Measurements from ENCODE around the gene FIP1L1.
"Not testable (repeated sequence)": the region's sequence is repeated elsewhere in the genome, so short reads cannot be mapped to it uniquely, and the experiment has no call there.

FIP1L1 gene

GRCh38 chr4:53377319-53378170 lies at the start of gene FIP1L1:
Gene FIP1L1 (plus strand): TSS chr4:53377641. CDS start chr4:53377839, 198 bp downstream.
- DNase-seq (ENCODE audit: low read depth) = peak; percentile 89

GRCh38 chr4:53334916-53335315 lies 42.5 kb upstream of the FIP1L1 start:
- DNase-seq (ENCODE audit: low read depth) = not testable (repeated sequence)

GRCh38 chr4:53340145-53340544 lies 37.3 kb upstream of the FIP1L1 start:
- not testable (repeated sequence) for DNase-seq (ENCODE audit: low read depth)

- DNase-seq (ENCODE audit: low read depth) = not testable (repeated sequence)
Measured at GRCh38 chr4:53346392-53346791, 31.0 kb upstream of the FIP1L1 start.

- peak; percentile 85 for DNase-seq (ENCODE audit: low read depth)
Measured at GRCh38 chr4:53346920-53347852, 30.3 kb upstream of the FIP1L1 start.

GRCh38 chr4:53348046-53348445 lies 29.4 kb upstream of the FIP1L1 start:
- DNase-seq (ENCODE audit: low read depth) = no peak

GRCh38 chr4:53349091-53349491 lies 28.4 kb upstream of the FIP1L1 start:
- DNase-seq (ENCODE audit: low read depth) = no peak

GRCh38 chr4:53354012-53354722 lies 23.3 kb upstream of the FIP1L1 start:
- DNase-seq (ENCODE audit: low read depth) = no peak

GRCh38 chr4:53355930-53356521 lies 21.4 kb upstream of the FIP1L1 start:
- DNase-seq (ENCODE audit: low read depth) = no peak

- peak; percentile 36 for DNase-seq (ENCODE audit: low read depth)
Measured at GRCh38 chr4:53361451-53361850, 16.0 kb upstream of the FIP1L1 start.

- DNase-seq (ENCODE audit: low read depth) = no peak
Measured at GRCh38 chr4:53362093-53362492, 15.3 kb upstream of the FIP1L1 start.

- no peak for DNase-seq (ENCODE audit: low read depth)
Measured at GRCh38 chr4:53364624-53365023, 12.8 kb upstream of the FIP1L1 start.

- peak; percentile 59 for DNase-seq (ENCODE audit: low read depth)
Measured at GRCh38 chr4:53365121-53365485, 12.3 kb upstream of the FIP1L1 start.

- DNase-seq (ENCODE audit: low read depth) = peak; percentile 97
Measured at GRCh38 chr4:53365486-53366300, 11.7 kb upstream of the FIP1L1 start, which contains the start of gene SCFD2. Gene SCFD2 (minus strand): TSS chr4:53366061.

GRCh38 chr4:53366301-53366716 lies 11.1 kb upstream of the FIP1L1 start:
- DNase-seq (ENCODE audit: low read depth) = no peak

GRCh38 chr4:53367721-53368120 lies 9.7 kb upstream of the FIP1L1 start:
- DNase-seq (ENCODE audit: low read depth) = no peak

- DNase-seq (ENCODE audit: low read depth) = no peak
Measured at GRCh38 chr4:53371049-53371448, 6.4 kb upstream of the FIP1L1 start.

- no peak for DNase-seq (ENCODE audit: low read depth)
Measured at GRCh38 chr4:53371843-53372521, 5.5 kb upstream of the FIP1L1 start.

GRCh38 chr4:53374777-53375258 lies 2.6 kb upstream of the FIP1L1 start:
- no peak for DNase-seq (ENCODE audit: low read depth)

GRCh38 chr4:53376900-53377299 lies 541 bp upstream of the FIP1L1 start:
- DNase-seq (ENCODE audit: low read depth) = no peak
